GM18505 (cell line): ENCODE measurements around the gene BMP10.

Experiments
- ATAC-seq: cut with Tn5 transposase; IDR thresholded peaks from one replicate; pipeline ENCODE4 v1.9.1; 2021; ENCODE audit not compliant: unreplicated experiment
- POLR2A ChIP-seq: IDR thresholded peaks from 4 replicates; pipeline ENCODE4 v1.6.1; 2011; ENCODE audit warnings: borderline replicate concordance; ENCODE audit not compliant: insufficient read depth, insufficient read length; ENCODE audit errors: extremely low read depth

BMP10 gene

DNA sequence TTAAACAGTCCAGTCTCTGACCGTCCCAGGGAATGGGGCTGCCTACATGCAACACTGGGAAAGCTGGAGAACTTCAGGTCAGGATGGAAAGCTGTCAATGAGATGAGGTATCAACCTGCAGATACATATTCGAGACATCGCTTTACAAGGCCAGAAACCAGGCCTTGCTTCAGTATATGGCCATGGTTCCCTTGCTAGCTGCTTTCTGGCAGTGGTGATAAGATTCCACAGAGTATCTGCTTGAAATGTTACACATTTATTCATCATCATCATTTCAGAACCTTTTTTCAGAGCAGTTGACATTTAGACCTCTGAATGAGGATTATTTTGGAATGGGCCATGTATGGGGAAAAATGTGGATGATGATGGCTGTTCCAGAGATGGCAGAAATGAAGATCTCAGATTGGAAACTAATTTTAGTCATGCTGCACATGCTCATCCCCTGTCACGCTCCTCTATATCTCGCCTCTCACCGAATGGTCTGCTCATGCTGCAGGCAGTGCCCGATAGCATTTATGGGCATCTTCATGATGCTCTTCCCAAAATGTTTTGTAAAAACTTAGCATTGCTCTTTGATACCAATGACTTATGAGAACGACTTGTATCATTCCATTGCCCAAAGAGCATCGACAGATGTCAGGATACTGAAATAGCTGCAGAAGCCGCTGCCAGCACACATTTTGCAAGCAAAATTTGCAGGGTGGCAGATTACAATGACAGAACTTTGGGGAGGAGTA is 14.0 kb upstream of the BMP10 start:
- no peak for ATAC-seq
- TF ChIP-seq POLR2A, result no peak

DNA sequence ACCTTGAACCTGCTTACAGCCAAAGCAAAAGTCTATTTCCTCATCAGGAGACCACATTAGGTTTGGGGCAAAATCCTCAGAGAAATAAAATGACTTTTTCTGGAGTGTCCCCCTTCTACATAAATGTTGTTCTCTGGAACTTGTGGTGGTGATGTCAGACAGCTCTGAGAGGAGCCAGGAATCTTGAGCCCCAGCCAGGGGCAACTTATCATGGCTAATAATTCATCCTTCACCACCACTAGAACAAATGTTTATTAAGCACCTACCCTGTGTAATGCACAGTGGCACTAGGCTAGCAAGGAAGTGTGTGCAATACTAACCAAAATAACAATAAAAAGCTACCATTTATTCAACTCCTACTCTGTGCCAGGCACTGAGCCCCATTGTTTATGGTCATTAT is 9.0 kb upstream of the BMP10 start:
- ATAC-seq, result no peak
- TF ChIP-seq POLR2A, result no peak

DNA sequence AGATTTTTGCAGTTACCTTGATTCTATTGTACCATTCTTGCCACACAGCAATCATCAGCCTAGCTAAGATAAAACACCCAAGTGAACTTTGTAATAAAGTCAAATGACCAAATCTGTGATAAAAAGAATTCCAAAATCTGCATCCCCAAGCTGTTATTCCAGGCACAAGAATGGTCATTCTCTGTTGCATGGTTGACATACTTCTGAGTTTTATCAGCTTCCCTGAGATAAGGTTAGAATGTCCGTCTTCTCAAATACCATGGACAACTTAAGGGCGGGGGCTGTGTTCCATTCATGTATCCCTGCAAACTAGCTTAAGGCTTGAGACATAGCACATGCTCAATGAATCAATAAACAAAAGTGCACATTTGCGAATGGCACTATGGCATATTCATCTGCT is 8.1 kb upstream of the BMP10 start:
- TF ChIP-seq POLR2A, result no peak
- no peak for ATAC-seq

DNA sequence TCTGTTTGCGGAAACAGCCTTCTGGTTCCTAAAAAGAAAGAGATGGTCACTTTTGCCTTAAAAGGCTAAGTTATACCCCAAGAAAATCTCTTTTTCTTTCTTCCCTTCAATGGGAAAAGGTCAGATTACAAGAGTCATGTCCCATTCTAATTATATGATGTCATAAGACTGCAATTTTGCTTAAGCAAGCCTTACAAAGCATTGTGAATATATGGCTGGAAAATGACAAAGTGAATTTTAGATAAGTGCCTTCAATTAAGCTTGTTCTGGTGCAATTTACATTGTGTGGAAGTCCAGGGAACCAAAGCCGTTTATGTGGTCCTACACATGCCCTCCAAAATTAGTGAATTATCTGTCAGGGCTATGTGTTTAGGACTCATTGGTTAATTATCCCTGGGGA is 7.6 kb upstream of the BMP10 start:
- TF ChIP-seq POLR2A, result no peak
- ATAC-seq, result no peak

DNA sequence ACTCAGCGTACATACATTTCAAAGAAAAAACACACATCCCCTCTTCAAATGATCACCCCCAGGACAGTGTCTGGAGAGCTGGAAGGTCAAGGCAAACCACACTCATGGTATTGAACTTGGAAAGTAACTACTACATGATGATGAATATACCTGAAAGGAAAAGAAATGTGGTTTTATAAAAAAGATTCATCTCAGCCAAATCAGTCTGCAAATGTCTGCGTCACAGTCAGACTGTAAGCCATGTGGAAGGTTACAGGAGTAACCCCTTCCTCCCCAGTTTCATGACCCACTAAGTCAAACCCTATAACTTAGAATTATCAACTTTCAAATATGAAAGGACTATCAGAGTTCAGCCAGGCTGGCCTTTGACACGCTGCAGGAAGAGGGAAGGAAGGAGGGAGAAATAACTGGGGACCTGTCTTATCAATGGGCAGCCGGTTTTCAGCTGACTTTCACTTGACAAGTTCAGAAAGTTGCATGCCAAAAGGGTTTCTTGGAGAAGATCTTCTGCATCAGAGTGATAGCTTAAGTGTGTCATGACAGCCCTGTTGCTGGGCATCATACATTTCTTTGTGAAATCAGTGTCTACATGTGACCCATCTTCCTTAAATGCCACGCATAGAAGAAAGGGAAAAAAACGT is 7.0 kb upstream of the BMP10 start:
- no peak for TF ChIP-seq POLR2A

DNA sequence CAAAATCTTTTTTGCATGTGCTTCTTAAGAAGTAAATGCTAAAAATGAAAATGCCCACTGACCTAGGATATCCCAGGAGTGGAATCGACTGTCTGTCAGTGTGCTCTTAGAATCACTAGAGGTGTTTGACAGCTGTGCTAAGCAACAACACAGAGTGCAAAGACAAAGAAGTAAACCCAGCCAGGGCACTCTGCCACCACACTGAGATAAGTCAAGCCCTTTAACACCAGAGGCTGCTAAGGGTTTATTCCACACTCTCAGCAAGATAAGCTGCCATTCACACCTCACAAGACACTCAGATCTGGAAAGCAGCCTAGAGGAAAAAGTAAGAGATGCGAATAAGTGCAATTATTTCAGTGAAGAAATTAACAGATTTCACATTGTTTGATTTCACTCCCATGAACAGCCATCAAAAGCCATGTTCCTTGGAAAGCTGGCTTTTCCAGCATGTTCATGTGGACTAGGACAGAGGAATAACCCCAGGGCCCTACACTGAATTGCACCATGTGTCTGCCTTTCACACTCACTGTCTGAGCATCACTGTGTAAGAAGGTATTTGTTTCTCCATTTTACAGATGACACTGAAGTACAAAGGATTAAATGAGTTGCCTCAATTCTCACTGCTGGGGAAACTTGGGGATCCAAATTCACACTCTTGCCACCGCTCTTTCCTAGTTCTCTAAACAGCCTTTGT is 6.0 kb upstream of the BMP10 start:
- no peak for TF ChIP-seq POLR2A
- ATAC-seq, result no peak

More for the DNA sequence above, 7.0 kb upstream of the BMP10 start:
- ATAC-seq, result no peak

DNA sequence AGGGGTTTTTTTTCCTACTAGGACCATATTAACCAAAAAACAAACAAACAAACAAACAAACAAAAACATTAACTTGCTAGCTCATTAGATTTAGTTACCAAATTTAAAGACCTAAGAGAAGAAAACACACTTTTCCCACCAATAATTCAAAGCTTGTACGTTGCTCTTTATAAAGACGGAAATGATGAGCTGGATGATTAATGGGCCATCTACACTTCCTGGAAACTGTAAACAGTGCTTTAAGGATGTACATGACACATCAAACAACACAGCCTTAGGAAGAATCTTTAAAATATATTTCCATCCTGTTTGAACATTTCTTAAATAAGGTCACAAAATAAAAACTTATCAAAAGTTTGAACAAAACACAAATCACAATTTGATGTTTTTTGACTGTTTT is 982 bp downstream of the BMP10 start:
- no peak for TF ChIP-seq POLR2A
- no peak for ATAC-seq

DNA sequence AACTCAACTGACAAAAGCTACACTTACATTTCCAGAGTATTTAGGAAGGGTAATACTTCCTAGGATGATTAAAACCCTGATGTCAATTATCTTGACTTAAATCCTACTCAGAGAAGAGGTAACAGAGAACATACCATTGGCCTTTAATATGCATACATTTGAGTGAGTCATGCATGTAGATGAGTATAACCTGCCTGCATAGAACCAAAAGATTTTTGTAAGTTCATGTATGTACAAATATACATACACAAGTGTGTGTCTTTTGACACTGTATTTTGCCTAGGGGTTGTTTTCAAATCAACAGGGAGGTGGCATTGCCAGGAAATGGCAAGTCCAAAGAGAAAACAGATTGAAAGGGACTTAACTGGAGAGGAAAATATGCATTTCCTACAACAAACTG is 6.1 kb downstream of the BMP10 start:
- no peak for TF ChIP-seq POLR2A
- no peak for ATAC-seq

DNA sequence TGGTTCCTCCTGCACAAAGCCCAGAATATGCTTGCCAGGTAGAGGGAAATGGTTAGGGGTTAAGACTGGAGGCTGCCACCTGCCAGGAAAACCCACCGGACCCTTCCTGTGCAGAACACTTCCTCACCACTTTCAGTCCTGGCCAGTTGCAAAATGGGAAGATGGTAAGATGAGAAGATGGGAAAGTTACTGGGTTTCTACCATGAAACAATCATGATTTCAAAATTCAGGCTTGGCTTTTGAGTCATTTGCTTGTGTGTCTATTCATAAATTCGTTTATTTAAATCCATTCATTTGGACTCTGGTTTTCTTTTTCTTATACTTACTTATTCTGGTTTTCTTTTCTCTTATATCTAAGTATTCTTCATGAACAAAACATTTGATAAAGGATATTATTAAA is 7.2 kb downstream of the BMP10 start:
- ATAC-seq, result no peak

DNA sequence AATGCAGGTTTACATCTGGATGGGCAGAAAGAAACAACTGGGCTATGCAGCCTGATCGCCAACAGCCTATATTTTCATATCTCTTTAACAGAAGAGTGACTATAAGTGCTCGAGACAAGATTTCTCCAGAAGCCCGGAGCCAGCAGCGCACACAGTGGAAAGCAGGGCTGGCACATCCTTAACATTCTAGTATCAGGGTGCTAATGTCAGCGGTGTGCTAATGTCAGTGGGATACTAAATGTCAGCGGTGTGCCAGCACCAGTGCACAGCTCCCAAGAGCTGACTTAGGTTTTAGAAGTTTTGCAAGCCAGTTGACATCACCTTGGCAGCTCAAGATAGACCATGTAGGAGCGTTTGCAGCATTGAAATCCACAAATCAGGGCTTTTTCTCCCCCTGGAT is 8.3 kb downstream of the BMP10 start:
- no peak for ATAC-seq
- no peak for TF ChIP-seq POLR2A

More for the DNA sequence above, 7.2 kb downstream of the BMP10 start:
- no peak for TF ChIP-seq POLR2A

DNA sequence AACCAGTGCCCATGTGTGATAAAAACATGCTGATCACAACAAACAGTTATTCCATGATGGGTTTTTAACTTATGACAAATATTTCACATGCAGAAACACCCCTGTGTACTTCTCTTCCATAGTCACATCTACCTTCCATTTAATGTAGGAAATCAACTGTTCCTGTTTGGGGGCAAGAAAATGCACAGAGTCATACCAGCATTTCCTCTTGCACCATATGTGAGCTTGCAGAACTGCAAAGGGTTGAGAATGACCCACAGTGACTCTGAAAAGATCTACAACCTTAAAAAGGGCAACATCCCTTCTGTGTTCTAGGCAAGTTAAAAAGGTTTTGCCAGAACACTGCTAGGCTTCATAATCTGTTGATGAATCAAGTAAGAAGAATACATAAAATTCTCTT is 9.9 kb downstream of the BMP10 start:
- no peak for TF ChIP-seq POLR2A
- no peak for ATAC-seq

DNA sequence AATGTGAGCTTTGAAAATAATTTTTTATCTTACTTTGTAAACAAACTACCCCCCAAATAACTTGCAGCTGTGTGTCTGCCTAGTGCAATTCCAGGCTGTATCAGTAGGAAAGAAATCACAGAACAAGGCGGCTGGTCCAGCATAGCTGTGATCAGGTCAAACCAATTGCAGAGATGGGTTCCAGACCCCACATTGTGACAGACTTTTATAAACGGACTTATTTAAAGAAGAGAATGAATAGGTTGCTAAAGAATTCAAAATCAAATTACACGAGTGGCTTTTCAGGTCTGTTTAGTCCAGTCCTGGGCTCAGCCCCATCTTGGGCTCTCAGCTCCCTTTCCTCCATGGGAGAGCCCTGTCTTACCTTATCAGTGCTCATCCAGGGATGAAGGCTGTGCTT is 11.1 kb downstream of the BMP10 start:
- ATAC-seq, result no peak
- TF ChIP-seq POLR2A, result no peak

DNA sequence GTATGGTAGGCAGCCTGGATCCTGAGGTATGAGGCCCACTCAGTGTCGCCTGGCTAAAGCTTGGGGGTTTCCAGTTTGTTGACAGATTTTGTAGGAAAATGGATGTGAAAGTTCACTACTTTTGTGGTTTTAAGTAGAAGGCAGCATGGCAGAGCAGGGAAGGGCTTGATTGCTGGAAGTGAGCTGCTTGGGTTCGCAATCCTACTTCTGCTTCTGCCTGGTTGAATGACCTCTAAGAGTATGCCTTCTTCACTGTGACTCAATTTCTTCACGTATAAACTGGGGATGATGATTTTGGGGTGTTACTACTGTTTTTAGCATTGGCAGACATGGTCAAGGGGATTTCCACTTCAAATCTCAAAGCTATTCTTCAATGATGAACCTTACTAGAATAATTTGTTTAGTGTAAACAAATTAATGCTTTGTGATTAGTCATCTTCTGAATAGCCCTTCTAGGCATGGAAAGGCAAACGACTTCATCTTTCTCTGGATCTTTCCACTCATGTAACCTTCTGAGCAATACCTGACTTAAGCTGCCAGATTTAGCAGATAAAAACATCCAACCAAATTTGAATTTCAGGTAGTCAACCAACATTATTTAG is 13.2 kb downstream of the BMP10 start:
- no peak for TF ChIP-seq POLR2A
- peak; percentile 65 for ATAC-seq
